NCI-H524 (cell line): ENCODE measurements around the gene TRIB2.

Experiments
- DNase-seq, 2 experiments: peaks; one replicate each; lab custom pipeline; 2025; lab: John Stamatoyannopoulos, UW

The TRIB2 gene

DNA sequence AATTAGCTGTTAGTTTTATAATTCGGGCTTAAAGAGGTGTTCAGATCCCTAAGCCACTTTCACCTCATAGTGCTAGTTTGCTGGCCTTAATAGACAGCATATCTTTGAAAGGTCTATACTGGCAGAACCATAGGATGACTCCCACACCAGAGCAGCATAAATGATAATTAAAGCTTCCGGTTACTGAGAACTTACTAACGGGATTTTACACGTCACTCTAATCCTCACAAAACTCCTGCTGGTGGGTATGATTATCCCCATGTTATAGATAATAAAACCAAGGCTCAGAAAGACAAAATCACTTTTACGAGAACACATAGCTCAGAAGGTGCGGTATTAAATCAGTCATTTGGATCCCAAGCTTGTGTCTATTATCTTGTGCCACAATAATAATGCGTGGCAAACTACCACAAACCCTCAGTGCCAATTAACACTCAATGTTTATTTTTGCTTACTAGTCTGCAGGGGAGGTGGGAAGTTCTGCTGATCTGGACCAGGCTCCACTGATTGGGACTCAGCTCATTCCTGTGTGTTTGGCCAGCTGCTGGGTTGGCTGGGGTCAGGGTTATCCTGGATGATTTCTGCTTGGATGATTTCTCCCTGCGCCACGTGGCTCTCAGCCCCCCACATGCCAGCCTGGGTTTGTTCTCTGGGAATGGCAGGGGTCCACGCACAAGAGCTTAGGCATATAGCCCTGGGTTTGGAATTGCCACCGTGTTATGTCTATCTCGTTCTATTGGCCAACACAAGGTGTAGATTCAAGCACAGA, 62.3 kb downstream of the TRIB2 start:
- DNase-seq, result no peak

DNA sequence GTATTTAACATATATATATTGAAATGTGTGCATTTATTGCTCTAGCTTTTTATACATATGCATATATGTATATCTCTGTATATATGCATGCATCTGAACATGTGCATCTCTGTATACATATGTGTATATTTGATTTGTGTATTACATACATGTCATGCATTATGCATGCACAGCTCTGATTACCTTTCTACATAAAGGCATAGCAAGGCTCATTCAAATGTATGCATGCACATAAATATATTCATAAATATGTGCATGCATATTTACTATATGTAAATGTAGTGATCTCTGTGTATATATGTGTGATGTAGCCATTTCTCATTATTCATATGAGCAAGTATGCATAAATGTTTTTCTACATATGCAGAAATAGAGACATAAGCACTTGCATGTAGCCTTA, 64.6 kb downstream of the TRIB2 start:
- DNase-seq, result no peak

DNA sequence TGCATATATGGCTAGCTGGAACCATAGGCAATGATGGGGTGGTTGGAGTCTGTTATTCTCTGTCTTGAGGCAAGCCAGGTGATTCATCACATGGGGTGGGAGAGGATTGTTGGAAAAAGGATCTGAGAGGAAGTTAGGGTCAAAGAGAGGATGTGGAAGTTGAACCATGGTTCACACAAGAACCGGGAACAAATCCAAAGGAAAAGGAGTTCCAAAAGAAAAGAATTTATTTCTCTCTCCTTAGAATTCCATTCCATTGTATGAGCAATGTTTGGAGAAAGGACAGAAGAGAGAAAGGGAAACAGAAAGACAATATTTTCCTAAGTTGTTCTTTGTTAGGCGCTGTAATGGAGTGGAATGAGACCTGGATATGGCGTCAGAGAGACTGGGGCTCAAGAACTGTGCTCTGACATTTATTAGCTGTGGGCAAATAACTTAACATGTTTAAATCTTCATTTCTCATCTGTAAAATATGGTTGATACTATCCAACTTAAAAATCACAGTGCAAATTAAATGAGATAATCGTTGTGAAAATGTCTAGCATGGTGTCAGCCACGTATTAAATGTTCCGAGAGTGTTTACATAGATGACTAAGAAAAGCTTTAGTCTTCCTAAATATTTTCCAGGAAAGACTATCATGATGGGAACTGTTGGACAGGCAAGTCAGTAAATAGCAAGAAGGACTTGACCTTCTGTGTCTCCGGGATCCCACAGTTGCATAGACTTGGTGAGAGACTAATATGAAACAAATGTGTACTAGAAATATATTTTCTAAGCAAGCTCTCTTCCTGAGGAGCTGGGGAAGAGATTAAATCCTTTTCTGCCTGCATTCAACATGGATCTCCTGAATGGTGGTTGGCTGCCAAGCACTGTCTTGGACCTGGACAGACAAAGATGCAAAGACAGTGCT, 71.4 kb downstream of the TRIB2 start:
- no peak for DNase-seq

DNA sequence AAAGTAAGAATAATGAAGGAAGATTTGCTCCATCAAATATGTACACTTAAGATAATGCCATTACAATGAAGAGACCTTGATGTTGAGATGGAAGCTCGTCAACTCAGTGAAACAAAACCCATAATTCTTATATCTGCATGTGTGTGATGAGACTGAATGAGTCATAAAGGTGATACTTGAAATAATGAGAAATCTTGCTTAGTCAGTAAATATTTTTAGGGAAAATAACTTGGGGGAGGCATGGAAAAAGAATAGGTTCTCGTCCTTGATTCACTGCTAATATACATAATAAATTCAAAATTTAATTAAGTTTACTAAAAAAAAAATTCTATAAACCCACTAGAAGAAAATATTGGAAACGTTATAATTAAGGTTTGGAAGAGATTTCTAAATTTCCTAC, 75.2 kb downstream of the TRIB2 start:
- no peak for DNase-seq
